Thyroid gland (tissue), 4 donors: ENCODE results near the gene HLCS. TPM values are rescaled to one million over a fixed set of nuclear protein-coding genes. Genes with fewer than 3 reads are reported as not detected.

ENCODE experiments used
- DNase-seq, 2 donors: peaks; one replicate each; pipeline ENCODE4 v3.0.0-alpha.2; 2019
- H3K27ac ChIP-seq, 3 donors: fragments of 200-600 bp; sonication (generic); 1 replicate in 2 of 3; 2 replicates in 1 of 3; pipeline ENCODE4 v1.5.1; 2016 to 2019; ENCODE audit warnings: mild to moderate bottlenecking in 1 of 3, moderate library complexity in 1 of 3
- H3K27me3 ChIP-seq: fragments of 200-600 bp; sonication (generic); one replicate; pipeline ENCODE4 v1.5.1; 2019
- H3K36me3 ChIP-seq, 2 donors: fragments of 200-600 bp; sonication (generic); one replicate each; pipeline ENCODE4 v1.5.1; 2016 to 2019
- H3K4me1 ChIP-seq, 2 donors: fragments of 200-600 bp; sonication (generic); one replicate each; pipeline ENCODE4 v1.5.1; 2017 to 2019
- H3K4me3 ChIP-seq, 3 donors: fragments of 200-600 bp; sonication (generic); replicated peaks in 1 of 3; 1 replicate in 2 of 3; 2 replicates in 1 of 3; pipeline ENCODE4 v1.5.1; 2016; ENCODE audit warnings: mild to moderate bottlenecking in 1 of 3
- H3K9me3 ChIP-seq: fragments of 200-600 bp; sonication (generic); one replicate; pipeline ENCODE4 v1.5.1; 2017
- POLR2A ChIP-seq, 2 donors: fragments of 450-650 bp; IDR thresholded peaks; one replicate each; pipeline ENCODE4 v1.6.1; 2017; ENCODE audit warnings: antibody characterized with exemption in 2 of 2, mild to moderate bottlenecking in 2 of 2, moderate library complexity in 1 of 2
- WGBS, 2 donors: methylation state at CpG; one replicate each; pipeline ENCODE4 v1.1.5; 2017; 5-methylcytosine and 5-hydroxymethylcytosine counted together
- intact Hi-C: fragments of 100-400 bp; cut with DNase I; formaldehyde crosslinking; loops from one replicate; pipeline ENCODE4 v1.15.1; 2023
- total RNA-seq, 4 donors: library from RNA; depleted of rRNA; stranded (reverse); fragments of >200 nt; gene quantifications; one replicate each; pipeline ENCODE4 v1.2.3, GENCODE V29; 2016
- TF ChIP-seq, protein P1 (sequence below), 6 experiments: fragments of 200-600 bp in 3 of 6; fragments of 450-650 bp in 3 of 6; sonication (generic) in 3 of 6; IDR thresholded peaks; one replicate each; pipeline ENCODE4 v1.5.1; 2016 to 2019; ENCODE audit warnings: antibody characterized with exemption in 6 of 6, mild to moderate bottlenecking in 2 of 6, inconsistent platforms in 1 of 6, moderate library complexity in 1 of 6

HLCS gene
- total RNA-seq, 4 donors from 2014 or later, result 34.2 to 70.7 (median 43.4) TPM

DNA sequence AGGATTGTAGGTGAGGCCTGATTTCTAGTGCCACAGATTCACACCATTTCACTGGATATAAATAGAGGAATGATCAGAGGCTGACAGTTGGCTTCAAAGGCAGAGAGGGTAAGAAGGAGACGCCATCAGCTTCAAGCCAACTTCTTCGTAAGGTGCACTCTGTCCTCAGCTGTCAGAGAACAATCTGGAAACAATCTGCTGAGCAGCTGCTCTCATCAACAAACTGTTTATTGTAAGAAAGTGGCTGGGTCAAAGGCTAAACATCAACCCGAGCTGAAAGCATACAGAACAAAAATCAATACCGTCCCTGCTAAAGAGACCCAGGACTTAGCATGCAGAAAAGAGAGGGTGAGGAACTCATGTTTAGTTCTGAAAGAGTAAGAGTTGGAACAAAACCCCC, 48.2 kb downstream of the HLCS start:
- no peaks in the 10 kb centered on the region for H3K9me3 ChIP-seq
- no peaks in the 10 kb centered on the region for H3K4me1 ChIP-seq
- no peak for DNase-seq
- H3K36me3 ChIP-seq, result no peaks in the 10 kb centered on the region
- 90 to 94% methylated on average over 4 of the region's 4 CpGs for WGBS, 2 donors
- H3K27ac ChIP-seq, result no peak overlapping the region
- intact Hi-C loops, result no loop called here
- H3K4me3 ChIP-seq, result no peak overlapping the region
- no peaks in the 10 kb centered on the region for H3K27me3 ChIP-seq
- TF ChIP-seq, protein P1, sequence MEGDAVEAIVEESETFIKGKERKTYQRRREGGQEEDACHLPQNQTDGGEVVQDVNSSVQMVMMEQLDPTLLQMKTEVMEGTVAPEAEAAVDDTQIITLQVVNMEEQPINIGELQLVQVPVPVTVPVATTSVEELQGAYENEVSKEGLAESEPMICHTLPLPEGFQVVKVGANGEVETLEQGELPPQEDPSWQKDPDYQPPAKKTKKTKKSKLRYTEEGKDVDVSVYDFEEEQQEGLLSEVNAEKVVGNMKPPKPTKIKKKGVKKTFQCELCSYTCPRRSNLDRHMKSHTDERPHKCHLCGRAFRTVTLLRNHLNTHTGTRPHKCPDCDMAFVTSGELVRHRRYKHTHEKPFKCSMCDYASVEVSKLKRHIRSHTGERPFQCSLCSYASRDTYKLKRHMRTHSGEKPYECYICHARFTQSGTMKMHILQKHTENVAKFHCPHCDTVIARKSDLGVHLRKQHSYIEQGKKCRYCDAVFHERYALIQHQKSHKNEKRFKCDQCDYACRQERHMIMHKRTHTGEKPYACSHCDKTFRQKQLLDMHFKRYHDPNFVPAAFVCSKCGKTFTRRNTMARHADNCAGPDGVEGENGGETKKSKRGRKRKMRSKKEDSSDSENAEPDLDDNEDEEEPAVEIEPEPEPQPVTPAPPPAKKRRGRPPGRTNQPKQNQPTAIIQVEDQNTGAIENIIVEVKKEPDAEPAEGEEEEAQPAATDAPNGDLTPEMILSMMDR (IDR thresholded peaks at IDR 0.05), result no peak
- TF ChIP-seq POLR2A (IDR thresholded peaks at IDR 0.05), result no peak

DNA sequence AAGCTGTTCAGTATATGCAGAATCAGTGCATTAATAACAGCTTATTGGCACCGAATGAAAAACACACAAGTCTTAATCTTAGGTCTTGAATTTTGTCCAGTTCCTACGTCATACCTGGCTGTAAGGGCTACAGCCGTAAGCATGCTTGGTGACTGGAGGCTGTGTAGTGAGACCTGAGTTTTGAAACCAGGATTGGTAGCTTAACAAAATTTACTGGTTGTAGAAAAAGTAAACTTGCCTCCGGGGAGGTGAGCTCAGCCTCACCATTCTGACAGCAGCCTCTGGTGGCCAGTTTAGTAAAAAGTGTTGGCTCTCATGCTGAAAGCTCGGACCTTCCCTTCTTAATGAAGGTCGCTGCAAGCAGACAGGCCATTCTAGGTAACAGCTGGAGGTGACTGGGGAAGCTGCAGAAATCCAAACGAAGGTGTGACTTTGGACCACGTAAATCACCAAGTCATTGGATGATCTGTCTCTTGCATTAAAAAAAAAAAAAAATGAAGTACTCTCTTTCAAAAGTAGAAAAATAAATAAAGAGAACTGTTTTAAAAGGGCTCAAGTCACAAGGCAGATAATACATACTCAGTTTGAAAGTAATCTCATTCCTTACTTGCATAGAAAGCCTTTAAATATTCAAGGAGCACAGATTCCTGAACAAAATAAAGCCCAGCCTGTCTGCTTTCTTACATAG, 48.9 kb downstream of the HLCS start:
- DNase-seq, result no peak
- Histone ChIP-seq H3K4me1 (no peaks in the 10 kb centered on the region), H3K27ac (no peak overlapping the region), H3K9me3 (no peaks in the 10 kb centered on the region), H3K27me3 (no peaks in the 10 kb centered on the region), H3K4me3 (no peak overlapping the region), H3K36me3 (no peaks in the 10 kb centered on the region)
- WGBS, 2 donors, result 74 to 75% methylated on average over 8 of the region's 8 CpGs
- no peak for TF ChIP-seq POLR2A (IDR thresholded peaks at IDR 0.05)
- TF ChIP-seq, protein P1 (IDR thresholded peaks at IDR 0.05), result peak in 2 of 6 experiments; percentile 12 to 22
- intact Hi-C loops, result no loop called here

- H3K4me3 ChIP-seq, result no peak overlapping the region
- no peak for TF ChIP-seq POLR2A (IDR thresholded peaks at IDR 0.05)
- TF ChIP-seq, protein P1 (IDR thresholded peaks at IDR 0.05), result no peak
- H3K9me3 ChIP-seq, result no peaks in the 10 kb centered on the region
- WGBS, 2 donors, result 90 to 93% methylated on average over 3 of the region's 3 CpGs
- no peaks in the 10 kb centered on the region for H3K4me1 ChIP-seq
- H3K36me3 ChIP-seq, result no peaks in the 10 kb centered on the region
- intact Hi-C loops, result no loop called here
- no peak overlapping the region for H3K27ac ChIP-seq
- no peak for DNase-seq
- no peaks in the 10 kb centered on the region for H3K27me3 ChIP-seq
These were observed 49.8 kb downstream of the HLCS start for GRCh38 chr21:36916718-36917117.

DNA sequence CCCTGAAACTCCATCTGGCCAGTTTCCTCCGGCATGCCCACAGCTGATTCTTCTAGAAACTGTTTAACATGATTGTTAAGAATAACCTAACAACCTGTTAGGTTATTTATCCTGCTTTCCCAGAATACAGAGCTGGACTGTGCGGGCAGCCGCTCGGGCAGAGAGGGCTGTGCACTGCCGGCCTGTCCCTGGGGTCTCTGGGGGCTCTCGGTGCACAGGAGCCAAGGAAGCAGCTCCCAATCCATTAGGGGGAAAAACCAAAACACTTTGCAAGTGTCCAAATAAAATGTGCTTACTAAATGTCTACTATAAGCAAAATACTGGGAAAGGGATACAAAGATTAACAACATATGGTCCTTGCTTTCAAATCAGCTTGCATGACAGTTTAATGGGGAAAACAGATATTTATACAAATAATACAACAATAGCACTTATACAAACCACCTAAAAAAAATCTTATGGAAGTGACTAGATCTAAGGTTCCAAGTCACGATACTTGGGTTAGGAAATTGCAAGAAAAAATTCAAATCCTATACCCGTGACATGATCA, 50.7 kb downstream of the HLCS start:
- WGBS, 2 donors, result 92 to 98% methylated on average over 8 of the region's 8 CpGs
- intact Hi-C loops, result no loop called here
- Histone ChIP-seq H3K27ac (no peak overlapping the region), H3K36me3 (no peaks in the 10 kb centered on the region), H3K4me1 (no peaks in the 10 kb centered on the region), H3K9me3 (no peaks in the 10 kb centered on the region), H3K4me3 (no peak overlapping the region), H3K27me3 (no peaks in the 10 kb centered on the region)
- DNase-seq, result no peak
- TF ChIP-seq POLR2A (IDR thresholded peaks at IDR 0.05), result no peak
- TF ChIP-seq, protein P1 (IDR thresholded peaks at IDR 0.05), result no peak

DNA sequence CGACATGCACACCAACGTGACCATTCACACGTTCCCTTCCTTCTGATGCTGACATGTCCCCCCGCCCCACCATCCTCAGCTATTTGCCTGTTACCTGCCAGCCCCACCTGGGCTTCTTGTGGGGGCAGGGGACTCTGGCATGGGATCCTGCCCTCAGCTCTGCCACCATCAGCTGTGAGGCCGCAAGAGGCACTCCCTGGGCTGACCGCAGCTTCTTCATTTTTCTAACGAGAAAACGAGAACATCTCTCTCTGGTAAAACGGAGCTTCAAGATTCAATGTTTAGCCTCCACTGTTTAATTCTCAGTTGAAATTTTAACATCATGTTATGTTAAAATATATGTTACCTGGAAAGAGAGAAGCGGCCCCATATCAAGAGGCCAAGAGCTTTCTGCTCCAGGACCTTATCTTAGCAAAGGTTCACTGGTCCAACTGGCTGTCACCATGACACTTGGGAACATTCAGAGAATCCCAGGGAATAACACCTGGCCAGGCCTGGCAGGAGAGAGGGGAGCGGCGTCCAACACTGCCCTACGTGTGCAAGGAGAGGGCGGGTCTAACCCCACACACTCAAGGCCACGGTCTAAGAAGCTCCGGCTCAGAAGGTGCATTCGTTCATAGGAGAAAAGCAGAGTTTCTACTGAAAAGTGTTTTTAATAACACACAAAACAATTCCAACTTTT, 51.3 kb downstream of the HLCS start:
- H3K9me3 ChIP-seq, result no peaks in the 10 kb centered on the region
- no peak for DNase-seq
- no peak overlapping the region for H3K27ac ChIP-seq
- intact Hi-C loops, result no loop called here
- no peak overlapping the region for H3K4me3 ChIP-seq
- no peak for TF ChIP-seq POLR2A (IDR thresholded peaks at IDR 0.05)
- TF ChIP-seq, protein P1 (IDR thresholded peaks at IDR 0.05), result no peak
- WGBS, 2 donors, result 95 to 96% methylated on average over 17 of the region's 17 CpGs
- no peaks in the 10 kb centered on the region for H3K36me3 ChIP-seq
- H3K27me3 ChIP-seq, result no peaks in the 10 kb centered on the region
- no peaks in the 10 kb centered on the region for H3K4me1 ChIP-seq
